Fibroblast of skin of right biceps (primary cell): ENCODE data around the gene ARL6IP4.

ENCODE experiments used
- DNase-seq: peaks from one replicate; pipeline ENCODE4 v3.0.0-alpha.2; 2013

ARL6IP4 gene

DNA sequence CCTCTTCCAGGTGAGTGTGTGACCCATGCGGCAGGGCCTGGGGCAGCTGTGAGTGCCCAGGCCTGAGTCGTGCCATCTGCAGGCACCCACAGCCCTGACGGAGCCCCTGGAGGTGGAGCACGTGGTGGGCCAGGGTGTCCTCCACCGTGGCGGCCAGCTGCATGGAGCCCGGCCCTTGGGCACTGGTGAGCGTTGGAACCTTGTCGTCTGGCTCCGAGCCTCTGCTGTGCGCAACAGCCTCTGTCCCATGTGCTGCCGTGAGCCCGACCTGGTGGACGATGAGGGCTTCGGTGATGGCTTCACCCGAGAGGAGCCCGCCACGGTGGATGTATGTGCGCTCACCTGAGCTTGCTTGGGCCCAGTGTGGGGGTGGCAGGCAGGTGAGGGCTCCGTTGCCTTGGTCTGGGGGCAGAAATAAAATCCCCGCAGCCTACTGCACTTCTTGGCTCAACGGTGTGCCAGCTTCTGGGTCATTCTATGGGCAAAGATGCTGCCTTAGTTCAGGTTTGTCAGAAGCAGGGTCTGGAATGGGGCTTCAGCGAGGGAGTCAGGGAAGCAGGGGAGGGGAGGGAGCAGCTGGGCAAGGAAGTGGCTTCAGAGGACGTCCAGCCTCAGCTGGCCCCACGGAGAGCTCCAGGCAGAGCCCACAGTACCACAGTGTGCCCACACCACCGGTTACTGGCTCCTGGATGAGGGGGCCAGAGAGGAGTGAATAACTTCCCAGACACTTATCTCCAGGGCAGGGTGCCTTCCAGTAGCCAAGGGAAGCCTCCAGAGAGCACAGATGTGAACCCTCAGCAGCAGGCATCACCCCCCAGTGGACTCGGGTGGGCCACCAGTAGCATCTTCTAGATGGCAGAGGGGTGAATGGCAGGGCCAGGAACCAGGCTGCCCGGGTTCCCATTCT lies 1.2 kb upstream of the ARL6IP4 start:
- DNase-seq, result no peak

DNA sequence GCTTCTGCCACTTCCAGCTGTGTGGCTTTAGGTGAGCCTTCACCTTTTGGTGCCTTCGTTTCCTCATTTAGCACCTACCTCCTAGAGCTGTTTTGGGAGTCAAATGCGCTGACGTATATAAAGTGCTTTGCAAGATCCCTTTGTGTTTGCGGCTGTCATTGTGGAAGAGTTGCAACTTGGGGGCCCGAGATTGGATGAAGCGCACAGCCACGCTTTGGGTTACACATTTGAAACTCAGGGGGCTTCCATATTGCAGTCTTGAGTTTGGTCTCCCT lies 636 bp upstream of the ARL6IP4 start:
- DNase-seq, result no peak

DNA sequence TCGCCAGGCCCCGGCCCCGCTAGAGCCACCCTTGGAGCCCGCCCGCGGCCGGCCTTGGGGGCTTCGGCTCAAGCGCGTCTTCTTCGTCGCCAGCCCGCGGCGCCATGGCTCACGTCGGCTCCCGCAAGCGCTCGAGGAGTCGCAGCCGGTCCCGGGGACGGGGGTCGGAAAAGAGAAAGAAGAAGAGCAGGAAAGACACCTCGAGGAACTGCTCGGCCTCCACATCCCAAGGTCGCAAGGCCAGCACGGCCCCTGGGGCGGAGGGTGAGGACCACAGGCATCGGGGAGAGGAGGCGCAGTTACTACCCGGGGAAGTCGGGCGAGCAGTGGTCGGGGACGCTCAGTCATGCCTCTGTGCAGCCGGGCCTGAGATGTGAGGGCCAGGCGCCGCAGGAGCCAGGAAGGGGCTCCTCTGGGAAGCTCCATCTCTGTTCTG lies 573 bp downstream of the ARL6IP4 start:
- DNase-seq, result no peak

DNA sequence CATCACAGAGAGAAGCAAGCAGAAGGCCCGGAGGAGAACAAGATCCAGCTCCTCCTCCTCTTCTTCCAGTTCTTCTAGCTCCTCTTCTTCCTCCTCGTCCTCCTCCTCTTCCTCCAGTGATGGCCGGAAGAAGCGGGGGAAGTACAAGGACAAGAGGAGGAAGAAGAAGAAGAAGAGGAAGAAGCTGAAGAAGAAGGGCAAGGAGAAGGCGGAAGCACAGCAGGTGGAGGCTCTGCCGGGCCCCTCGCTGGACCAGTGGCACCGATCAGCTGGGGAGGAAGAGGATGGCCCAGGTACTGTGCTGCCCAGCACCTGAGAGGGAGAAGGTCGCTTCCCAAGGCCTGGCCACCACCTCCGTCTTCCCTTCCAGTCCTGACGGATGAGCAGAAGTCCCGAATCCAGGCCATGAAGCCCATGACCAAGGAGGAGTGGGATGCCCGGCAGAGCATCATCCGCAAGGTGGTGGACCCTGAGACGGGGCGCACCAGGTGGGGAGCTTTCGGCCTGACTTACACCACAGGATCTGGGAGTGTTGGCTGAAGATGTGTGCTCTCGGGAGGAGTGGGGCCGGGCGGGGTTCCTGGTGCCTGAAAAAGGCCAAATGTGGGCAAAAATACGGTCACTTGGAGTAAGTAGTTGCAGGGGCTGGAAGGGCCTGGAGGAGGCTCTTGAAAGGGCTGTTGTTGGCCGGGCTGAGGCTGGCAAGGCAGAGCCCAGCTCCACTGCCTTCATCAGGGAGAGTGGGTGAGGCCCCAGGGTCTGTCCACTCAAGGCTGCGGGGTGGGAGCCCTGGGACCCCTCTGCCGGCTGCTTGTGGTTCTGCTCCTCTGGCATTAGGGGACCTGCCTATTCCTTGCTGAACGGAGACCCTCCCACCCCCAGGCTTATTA lies 1.4 kb downstream of the ARL6IP4 start:
- no peak for DNase-seq

DNA sequence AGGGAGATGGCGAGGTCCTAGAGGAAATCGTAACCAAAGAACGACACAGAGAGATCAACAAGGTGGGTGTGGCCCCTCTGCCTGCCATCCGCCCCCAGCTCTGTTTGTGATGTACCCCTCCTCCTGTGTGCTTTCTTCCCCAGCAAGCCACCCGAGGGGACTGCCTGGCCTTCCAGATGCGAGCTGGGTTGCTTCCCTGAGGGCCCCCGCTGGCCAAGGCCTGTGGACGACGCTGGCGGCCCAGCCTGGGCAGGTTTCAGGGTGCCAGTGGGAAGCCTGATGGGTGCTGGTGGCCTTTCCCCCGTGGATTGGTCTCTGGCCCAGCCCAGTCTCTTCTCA lies 2.0 kb downstream of the ARL6IP4 start:
- no peak for DNase-seq

DNA sequence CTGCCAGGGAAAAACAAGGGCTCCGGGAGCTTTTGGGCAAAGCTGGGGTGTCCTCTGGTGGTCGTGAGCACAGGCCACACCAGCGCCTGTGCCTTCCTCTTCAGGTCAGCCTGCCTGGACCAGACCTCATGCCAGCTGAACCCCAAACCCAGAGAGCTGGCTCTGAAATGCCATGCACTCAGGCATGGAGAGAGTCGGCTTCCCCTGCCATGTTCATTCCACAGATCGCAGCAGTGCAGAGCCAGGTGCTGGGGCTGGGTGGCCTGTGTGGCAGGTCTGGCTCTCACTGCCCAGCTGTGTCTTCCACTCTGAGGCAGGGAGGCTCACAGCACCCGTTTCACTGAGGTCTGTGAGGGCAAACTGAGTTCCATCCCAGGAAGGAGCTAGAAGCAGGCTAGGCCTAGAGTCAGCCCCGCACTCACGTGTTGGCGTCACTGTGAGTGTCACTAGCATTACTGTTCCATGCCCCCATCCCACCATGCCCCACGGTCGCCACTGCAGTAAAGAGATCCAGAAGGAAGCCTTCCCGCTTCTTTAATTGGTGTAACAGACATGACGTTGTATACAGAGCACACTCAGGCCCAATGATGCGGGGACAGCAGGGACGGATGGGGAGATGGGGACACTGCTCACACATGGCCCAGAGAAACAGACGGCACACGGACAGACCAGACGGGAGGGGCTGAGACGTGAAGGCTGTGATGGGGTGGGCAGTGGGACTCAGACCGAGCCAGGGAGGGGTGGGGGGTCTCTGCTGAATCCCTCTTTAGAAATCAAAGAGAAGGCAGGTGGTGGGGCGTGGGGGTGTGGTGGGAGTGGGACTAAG lies 2.7 kb downstream of the ARL6IP4 start:
- DNase-seq, result no peak

DNA sequence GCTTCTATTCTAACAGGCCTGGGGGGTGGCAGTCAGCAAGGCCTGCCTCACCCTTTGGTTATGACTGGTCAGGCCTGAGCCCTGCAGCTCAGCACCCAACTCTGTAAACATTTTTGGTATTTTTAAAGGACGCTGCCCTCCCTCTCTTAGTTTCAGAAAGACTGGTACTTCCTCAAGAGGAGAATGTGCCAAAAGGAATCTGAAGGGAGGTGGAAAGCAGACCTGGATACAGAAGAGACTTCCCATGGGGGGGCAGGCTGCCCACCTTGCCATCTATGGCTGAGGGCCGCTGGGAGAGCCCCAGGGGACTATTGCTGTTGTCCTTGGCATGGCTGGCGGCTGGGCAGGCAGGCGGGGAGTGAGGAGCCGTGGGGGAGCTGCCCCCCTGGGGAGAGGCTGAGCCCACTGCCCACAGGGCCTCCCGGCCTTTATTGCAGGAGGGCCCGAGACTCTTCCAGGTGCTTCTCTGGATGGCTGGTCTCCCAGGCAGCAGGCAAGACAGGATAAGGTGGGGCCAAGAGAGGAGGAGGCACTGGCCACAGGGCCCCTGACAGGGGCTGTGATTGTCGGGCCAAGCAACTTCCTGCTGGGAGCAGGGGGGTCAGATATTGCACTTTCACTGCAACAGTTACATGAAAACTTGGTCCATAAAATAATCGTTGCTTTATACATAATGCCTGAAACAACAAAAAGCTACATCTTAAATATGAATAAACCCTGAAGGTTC lies 3.5 kb downstream of the ARL6IP4 start:
- DNase-seq, result no peak

DNA sequence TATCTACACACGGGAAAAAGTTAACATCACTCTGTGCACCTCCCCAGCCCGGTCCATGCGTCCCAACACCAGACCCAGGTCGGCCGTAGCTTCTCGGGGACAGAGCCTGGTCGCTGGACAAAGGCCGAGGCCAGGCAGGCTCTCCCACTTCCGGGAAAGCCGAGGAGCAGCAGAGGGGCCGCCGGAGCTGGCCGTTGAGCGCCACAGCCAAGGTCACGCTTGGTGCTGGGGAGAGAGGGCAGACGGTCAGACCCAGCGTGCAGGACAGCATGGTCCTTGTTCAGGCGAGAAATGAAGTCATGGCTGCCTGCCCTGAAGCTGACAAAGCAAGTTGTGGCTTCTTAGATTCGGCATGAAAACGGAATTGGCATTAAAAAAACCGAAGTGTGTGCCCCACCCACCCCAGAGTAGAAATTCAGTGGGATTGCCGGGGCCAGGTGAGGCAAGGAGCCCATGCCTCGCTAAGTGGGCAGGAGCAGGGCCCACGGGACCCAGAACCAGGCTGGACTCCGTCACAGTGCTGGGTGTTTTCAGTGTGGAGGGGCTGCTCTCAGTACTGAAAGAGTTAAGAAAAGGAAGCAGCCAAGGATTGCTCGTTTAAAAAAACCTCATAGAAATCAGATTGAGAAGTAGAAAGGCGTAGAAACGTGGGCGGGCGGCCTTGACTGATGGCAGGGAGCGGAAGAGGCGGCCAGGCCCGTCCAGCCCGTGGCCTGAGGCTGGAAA lies 4.3 kb downstream of the ARL6IP4 start:
- DNase-seq, result no peak

DNA sequence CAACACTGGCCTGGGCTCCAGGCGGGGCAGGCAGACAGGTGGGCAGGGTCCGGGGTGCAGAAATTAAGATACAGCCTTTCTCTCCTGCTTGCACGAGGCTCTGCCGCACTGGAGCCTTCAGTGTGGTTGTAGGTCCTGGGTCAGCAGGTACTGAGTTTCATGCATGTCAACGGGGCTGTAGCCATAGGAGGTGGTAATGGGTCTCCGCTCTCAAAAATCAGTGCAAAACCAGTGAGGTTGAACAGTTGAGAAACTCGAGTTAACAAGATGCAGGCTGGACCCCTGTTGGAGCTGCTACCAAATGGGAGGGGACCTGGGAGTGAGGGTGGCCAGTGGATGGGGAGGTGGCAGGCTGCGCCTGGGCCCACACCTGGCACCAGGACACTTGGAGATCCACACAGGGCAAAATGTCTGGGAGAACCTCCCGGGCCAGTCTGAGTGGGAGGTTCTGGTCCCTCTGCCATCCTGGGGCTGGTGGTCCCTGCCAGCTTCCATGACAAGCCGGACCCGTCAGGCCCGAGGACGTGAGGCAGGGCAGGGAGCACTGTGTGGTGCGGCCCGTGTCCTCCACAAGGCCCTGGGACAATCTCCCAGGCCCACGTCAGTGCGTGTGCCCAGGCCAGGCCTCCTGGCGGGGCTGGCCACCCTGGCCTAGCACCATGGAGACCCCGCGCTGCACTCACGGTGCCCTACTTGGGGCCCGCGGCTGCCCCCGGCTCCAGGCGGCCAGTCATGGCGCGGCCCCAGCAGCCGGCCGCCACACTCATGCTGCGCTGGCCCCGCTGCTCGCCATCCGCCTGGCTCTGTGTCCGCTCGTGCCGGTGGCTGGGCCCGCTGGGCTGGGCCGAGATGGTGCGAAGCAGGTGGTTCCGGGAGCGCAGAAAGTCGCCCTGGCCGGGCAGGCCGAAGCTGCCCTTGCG lies 5.1 kb downstream of the ARL6IP4 start:
- no peak for DNase-seq

DNA sequence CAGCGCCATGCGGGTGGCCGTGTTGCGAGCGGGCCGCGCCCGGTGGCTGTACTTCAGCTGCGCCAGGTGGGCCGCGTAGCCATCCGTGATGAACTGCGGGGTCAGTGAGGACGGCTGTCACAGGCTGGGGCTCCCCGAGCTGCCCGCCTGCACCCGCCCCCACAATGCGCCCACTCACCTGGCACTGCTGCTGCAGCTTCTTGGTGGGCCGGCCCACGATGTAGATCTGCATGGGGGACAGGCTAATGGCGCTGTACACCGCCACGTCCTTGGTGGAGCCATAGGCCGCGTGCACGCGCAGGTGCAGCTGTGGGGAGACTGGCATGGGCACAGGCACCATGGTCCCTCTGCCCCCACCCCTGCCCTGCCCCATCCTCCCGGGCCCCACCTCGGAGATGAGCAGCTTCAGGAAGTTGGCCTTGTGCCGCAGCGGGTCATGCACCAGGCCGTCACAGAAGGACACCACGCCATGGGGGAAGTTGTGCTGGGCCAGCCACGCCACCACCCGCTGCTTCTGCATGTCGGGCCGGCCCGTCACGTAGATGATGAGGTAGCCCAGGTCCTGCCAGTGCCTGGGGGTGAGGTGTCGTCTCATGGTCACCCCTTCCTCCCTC lies 5.9 kb downstream of the ARL6IP4 start:
- no peak for DNase-seq

DNA sequence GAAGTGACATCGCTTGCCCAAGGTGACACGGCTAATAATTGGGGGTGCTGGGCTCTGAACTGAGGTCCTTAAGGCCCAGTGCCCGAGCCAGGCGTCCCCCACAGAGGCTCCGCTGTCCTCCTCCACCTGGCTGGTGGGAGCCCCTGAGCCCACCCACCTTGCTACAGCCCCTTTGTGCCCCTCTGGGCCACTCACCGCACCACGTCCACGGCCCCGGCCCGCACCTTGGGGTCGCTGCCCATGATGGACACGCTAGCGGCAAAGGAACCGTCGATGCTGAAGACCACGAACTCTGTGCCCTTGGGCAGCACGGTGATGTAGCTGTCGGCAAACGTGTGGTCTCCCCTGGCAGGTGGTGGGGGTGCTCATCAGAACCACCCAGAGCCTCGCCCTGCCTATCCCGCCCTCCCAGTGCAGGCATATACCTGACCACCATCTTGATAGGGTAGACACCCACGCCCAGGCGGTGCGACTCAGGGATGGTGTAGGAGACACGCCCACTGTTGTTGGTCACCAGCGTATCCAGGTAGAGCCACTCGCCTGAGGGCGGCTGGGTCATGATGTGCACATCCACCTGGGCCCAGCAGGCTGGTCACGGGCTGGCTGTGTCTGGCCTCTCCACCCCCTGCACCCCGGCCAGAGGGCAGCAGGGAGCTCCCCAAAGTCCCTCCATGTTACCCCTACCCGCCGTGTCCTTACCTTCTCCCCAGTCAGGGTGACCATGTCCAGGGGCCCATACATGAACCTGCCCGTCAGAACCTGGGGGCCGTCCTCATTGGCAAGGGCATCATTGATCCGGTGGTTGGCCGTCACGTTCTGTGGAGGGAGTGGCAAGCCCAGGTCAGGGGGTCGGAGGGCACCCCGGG lies 6.8 kb downstream of the ARL6IP4 start:
- DNase-seq, result no peak

DNA sequence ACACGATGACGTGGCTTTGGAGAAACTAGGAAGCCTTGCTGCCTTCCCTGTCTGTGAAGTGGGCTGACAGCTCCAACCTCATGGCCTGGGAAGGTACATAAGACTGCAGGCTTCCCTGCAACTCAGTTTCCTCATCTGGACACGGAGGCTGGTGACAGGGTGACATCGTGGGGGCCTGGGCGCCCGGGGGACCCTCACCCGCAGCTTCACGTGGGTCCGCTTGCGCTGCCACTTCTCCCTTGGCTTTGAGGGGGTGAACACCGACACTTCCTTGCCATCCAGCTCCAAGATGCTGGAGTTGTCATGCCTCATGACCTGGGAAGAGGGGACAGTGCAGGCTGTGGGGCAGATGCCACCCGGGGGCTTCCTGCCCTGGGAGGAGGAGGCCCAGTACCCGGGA lies 7.6 kb downstream of the ARL6IP4 start:
- DNase-seq, result no peak

DNA sequence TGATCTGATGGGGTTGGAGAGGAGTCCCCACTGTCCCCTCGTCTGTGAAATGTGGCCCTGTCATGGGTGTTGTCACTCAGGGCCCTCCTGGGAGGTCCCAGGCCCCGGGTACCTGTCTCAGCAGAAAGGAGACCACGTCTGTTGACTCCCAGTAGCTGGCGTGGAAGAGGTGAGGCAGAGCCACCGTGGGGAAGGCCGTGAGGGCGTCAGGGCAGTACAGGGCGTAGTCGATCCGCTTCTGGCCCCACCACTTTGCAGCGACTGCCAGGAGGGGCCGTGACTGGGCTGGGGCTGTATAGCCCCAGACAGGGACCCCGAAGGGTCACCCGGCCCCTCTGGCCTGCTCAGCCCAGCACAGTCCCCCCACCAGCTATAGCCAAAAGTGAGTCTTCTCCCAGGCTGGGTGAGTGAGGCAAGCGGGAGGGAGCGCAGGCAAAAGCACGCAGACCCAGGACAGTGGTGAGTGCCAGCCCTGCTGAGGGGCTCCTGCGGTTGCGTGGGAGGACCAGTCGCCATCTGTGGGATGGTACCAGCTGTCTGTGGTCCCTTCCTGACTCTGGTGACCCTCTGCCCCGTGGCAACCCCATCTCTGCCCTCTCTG lies 8.2 kb downstream of the ARL6IP4 start:
- no peak for DNase-seq

DNA sequence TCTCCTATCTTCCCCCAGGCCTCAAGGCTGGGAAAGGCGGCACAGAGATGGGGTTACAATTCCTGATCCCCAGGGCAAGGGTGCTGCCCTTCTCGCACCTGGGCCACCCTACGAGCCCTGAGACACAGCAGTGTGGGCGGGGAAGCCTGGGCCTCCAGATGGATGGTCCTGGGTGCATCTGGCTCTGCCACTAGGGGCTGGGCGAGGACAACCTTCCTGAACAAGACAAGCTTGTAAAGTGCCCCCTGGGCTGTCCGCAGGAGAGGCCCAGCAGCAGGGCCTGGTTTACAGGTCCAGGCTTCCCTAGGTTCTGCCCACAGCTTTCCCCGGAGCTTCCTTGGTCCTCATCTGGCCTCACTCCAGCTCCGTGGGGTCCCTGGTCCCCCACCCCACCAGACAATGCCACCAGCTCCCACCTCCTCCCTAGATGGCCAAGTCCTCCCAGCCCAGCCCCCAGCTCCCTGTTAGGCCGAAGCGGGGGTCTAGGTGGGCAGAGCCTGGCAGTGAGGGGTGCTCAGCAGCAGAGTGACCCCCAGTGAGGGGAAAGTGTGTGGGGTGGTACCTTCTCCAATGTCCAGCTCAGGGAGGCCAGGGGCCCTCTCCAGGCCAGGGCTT lies 8.9 kb downstream of the ARL6IP4 start:
- DNase-seq, result no peak

DNA sequence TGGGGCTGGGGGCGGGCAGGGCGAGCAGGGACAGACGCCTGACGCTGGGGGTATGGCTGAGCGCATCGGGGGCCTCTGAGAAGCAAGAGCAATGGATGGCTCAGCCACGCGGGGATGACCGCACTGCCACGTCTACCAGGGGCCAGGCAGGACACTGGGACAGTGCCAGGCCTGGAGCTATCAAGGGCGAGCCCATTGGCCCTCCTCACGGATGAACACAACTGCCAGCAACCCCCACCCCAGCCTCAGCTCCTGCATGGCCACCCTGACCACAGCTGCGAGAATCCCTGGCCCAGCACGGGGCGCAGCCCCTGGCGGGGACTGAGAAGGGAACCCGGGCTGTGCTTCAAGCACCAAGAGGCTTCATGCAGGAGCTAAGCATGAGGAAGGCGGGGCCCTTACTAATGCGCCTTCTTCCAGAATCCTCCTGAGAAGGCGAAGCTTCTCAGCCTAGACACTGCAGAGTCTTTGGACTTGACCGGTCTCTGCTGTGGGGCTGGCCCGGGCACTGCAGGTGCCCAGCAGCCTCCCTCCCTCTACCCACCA lies 9.5 kb downstream of the ARL6IP4 start:
- no peak for DNase-seq

DNA sequence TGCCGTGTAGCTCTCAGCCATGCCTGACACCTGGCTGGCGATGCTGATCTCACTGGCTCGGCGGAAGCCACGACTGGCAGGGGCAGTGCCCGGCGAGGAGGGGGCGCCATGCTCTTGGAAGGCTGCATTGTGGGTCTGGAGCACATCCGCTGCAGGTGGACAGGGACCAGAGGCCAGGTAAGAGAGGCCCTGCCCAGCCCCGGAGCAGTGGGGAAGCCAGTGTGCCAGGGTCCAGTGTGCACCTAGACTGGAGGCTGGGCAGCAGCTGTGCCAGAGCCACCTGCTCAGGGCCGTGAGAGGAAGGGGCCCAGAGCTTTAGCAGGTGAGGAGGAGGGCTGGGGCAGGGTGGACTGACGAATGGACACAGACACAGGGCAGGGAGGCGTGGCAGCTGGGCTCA lies 10.1 kb downstream of the ARL6IP4 start:
- DNase-seq, result no peak

DNA sequence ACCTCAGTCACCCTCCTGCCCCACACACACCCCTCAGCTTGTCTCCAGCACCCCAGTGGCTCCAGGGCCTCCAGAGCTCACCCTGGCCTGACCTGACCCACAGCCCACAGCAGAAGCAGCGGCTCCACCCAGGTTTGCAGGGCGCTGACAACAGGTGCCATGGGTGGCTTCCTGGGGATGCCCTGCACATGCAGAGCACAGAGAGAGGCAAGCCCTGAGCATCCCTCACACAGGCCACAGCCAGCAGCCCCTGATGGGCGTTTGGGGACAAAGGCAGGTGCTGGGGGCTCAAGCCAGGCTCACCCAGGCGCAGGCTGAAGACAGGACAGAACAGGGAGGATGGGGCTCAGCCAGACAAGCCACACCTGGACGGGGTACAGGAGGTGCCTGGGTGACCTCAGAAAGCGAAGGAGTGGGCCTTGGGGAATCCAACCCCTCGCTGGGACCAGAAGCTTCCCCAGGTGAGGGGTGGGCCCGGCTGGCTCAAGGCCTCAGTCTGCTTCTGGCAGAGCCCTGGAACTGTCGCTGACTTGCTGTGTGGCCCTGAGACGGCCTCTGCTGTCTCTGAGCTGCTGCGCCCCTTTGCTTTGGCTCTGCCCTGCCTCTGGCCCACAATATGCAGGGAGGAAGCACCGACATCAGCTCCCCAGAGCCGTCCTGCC lies 10.6 kb downstream of the ARL6IP4 start:
- DNase-seq, result no peak
